Suprapubic skin (tissue), 4 donors: ENCODE data around the gene SVEP1. TPM values are rescaled to one million over a fixed set of nuclear protein-coding genes. Genes with fewer than 3 reads are reported as not detected.

ENCODE experiments used
- DNase-seq, 2 donors: peaks; one replicate each; pipeline ENCODE4 v3.0.0-alpha.2; 2019; ENCODE audit warnings: low spot score in 2 of 2
- H3K27ac ChIP-seq: fragments of 200-600 bp; sonication (generic); one replicate; pipeline ENCODE4 v1.5.1; 2019
- H3K27me3 ChIP-seq: fragments of 200-600 bp; sonication (generic); one replicate; pipeline ENCODE4 v1.5.1; 2019
- H3K36me3 ChIP-seq: fragments of 200-600 bp; sonication (generic); one replicate; pipeline ENCODE4 v1.5.1; 2019
- H3K4me1 ChIP-seq: fragments of 200-600 bp; sonication (generic); one replicate; pipeline ENCODE4 v1.5.1; 2019
- H3K4me3 ChIP-seq: fragments of 200-600 bp; sonication (generic); one replicate; pipeline ENCODE4 v1.5.1; 2019; ENCODE audit warnings: mild to moderate bottlenecking
- H3K9me3 ChIP-seq: fragments of 200-600 bp; sonication (generic); one replicate; pipeline ENCODE4 v1.5.1; 2019
- CTCF ChIP-seq, 2 donors: fragments of 200-600 bp in 1 of 2; fragments of 450-650 bp in 1 of 2; sonication (generic) in 1 of 2; IDR thresholded peaks; one replicate each; pipeline ENCODE4 v1.5.1; 2016 to 2019; ENCODE audit warnings: antibody characterized with exemption in 2 of 2, mild to moderate bottlenecking in 1 of 2, moderate library complexity in 1 of 2
- EP300 ChIP-seq: sonication (generic); formaldehyde crosslinking; IDR thresholded peaks from one replicate; pipeline ENCODE4 v1.6.1; 2017; ENCODE audit warnings: antibody characterized with exemption
- POLR2A ChIP-seq, 2 donors: fragments of 450-650 bp; IDR thresholded peaks; one replicate each; pipeline ENCODE4 v1.6.1; 2017; ENCODE audit warnings: antibody characterized with exemption in 2 of 2, mild to moderate bottlenecking in 2 of 2, moderate library complexity in 2 of 2
- POLR2AphosphoS5 ChIP-seq, 3 donors: sonication (generic); formaldehyde crosslinking; IDR thresholded peaks; one replicate each; pipeline ENCODE4 v1.6.1; 2017; ENCODE audit warnings: antibody characterized with exemption in 3 of 3
- WGBS: methylation state at CpG from one replicate; pipeline ENCODE4 v1.1.5; 2018; 5-methylcytosine and 5-hydroxymethylcytosine counted together
- total RNA-seq, 4 donors: library from RNA; depleted of rRNA; stranded (reverse); fragments of >200 nt; gene quantifications; one replicate each; pipeline ENCODE4 v1.1.0, GENCODE V29; 2016

Gene SVEP1
- total RNA-seq, 4 donors from 2014 or later, result 5.8 to 15.6 (median 11.2) TPM

- TF ChIP-seq CTCF (IDR thresholded peaks at IDR 0.05), result no peak
- 93% methylated on average over 3 of the region's 3 CpGs for WGBS
- DNase-seq, result no peak
Measured at GRCh38 chr9:110502842-110503241, 76.7 kb downstream of the SVEP1 start.

GRCh38 chr9:110499608-110500007, 79.9 kb downstream of the SVEP1 start:
- H3K9me3 ChIP-seq, result no peaks in the 10 kb centered on the region
- no peak for DNase-seq
- 80% methylated on average over 1 of the region's 1 CpG for WGBS

More at GRCh38 chr9:110502842-110503241, 76.7 kb downstream of the SVEP1 start:
- Histone ChIP-seq H3K27ac (no peak overlapping the region), H3K36me3 (no peaks in the 10 kb centered on the region), H3K4me1 (no peaks in the 10 kb centered on the region), H3K27me3 (no peaks in the 10 kb centered on the region), H3K9me3 (no peaks in the 10 kb centered on the region), H3K4me3 (no peak overlapping the region)

GRCh38 chr9:110487196-110487595, 92.3 kb downstream of the SVEP1 start:
- Histone ChIP-seq H3K27me3 (no peaks in the 10 kb centered on the region), H3K4me3 (no peak overlapping the region), H3K36me3 (peaks cover 9% of the 10 kb centered on the region), H3K9me3 (no peaks in the 10 kb centered on the region), H3K4me1 (no peaks in the 10 kb centered on the region), H3K27ac (no peak overlapping the region)
- DNase-seq, result no peak
- TF ChIP-seq POLR2A (IDR thresholded peaks at IDR 0.05) (no peak), EP300 (no peak), CTCF (IDR thresholded peaks at IDR 0.05) (no peak), POLR2AphosphoS5 (IDR thresholded peaks at IDR 0.05) (no peak)

More at GRCh38 chr9:110499608-110500007, 79.9 kb downstream of the SVEP1 start:
- TF ChIP-seq POLR2AphosphoS5 (IDR thresholded peaks at IDR 0.05), result no peak
- TF ChIP-seq CTCF (IDR thresholded peaks at IDR 0.05), result no peak
- no peak for TF ChIP-seq POLR2A (IDR thresholded peaks at IDR 0.05)
- TF ChIP-seq EP300, result no peak
- Histone ChIP-seq H3K27me3 (no peaks in the 10 kb centered on the region), H3K27ac (no peak overlapping the region), H3K4me1 (no peaks in the 10 kb centered on the region), H3K36me3 (peaks cover 4% of the 10 kb centered on the region), H3K4me3 (no peak overlapping the region)

GRCh38 chr9:110486218-110486617, 93.3 kb downstream of the SVEP1 start:
- 59% methylated on average over 1 of the region's 1 CpG for WGBS
- Histone ChIP-seq H3K36me3 (peaks cover 9% of the 10 kb centered on the region), H3K27me3 (no peaks in the 10 kb centered on the region), H3K4me3 (no peak overlapping the region), H3K9me3 (no peaks in the 10 kb centered on the region), H3K4me1 (no peaks in the 10 kb centered on the region), H3K27ac (no peak overlapping the region)
- DNase-seq, result no peak
- TF ChIP-seq POLR2A (IDR thresholded peaks at IDR 0.05) (no peak), POLR2AphosphoS5 (IDR thresholded peaks at IDR 0.05) (no peak), EP300 (no peak), CTCF (IDR thresholded peaks at IDR 0.05) (no peak)

GRCh38 chr9:110479481-110479880, 100.1 kb downstream of the SVEP1 start:
- Histone ChIP-seq H3K4me1 (no peaks in the 10 kb centered on the region), H3K4me3 (no peak overlapping the region), H3K27me3 (no peaks in the 10 kb centered on the region), H3K9me3 (no peaks in the 10 kb centered on the region), H3K27ac (no peak overlapping the region), H3K36me3 (peaks cover 3% of the 10 kb centered on the region)
- WGBS, result 80% methylated on average over 5 of the region's 5 CpGs
- no peak for TF ChIP-seq EP300
- TF ChIP-seq CTCF (IDR thresholded peaks at IDR 0.05), result no peak
- no peak for TF ChIP-seq POLR2AphosphoS5 (IDR thresholded peaks at IDR 0.05)
- no peak for TF ChIP-seq POLR2A (IDR thresholded peaks at IDR 0.05)
- no peak for DNase-seq
